WI38 (cell line): Measurements from ENCODE around the gene MEOX2.

Experiments
- H3K4me3 ChIP-seq: 2 replicates; pipeline ENCODE4 v1.5.1; 2011; ENCODE audit warnings: low read depth, mild to moderate bottlenecking, control low read depth, low read length
- CTCF ChIP-seq: IDR thresholded peaks from 2 replicates; pipeline ENCODE4 v1.5.1; 2012; ENCODE audit warnings: low read depth, mild to moderate bottlenecking, control low read depth, low read length

MEOX2 gene

GRCh38 chr7:15620491-15621185, 65.8 kb downstream of the MEOX2 start:
- no peak for TF ChIP-seq CTCF
- H3K4me3 ChIP-seq: no peak overlapping the region

GRCh38 chr7:15618275-15618674, 68.2 kb downstream of the MEOX2 start:
- no peak for TF ChIP-seq CTCF
- no peak overlapping the region for H3K4me3 ChIP-seq

GRCh38 chr7:15612205-15612604, 74.3 kb downstream of the MEOX2 start:
- no peak overlapping the region for H3K4me3 ChIP-seq
- TF ChIP-seq CTCF: no peak

- no peak for TF ChIP-seq CTCF
- no peak overlapping the region for H3K4me3 ChIP-seq
These were observed 76.0 kb downstream of the MEOX2 start for GRCh38 chr7:15610503-15610902.

- TF ChIP-seq CTCF: no peak
- no peak overlapping the region for H3K4me3 ChIP-seq
These were observed 77.2 kb downstream of the MEOX2 start for GRCh38 chr7:15609287-15609686.

- no peak overlapping the region for H3K4me3 ChIP-seq
- no peak for TF ChIP-seq CTCF
These were observed 78.8 kb downstream of the MEOX2 start for GRCh38 chr7:15607529-15608210.

GRCh38 chr7:15606561-15606960, 79.9 kb downstream of the MEOX2 start:
- TF ChIP-seq CTCF: no peak
- no peak overlapping the region for H3K4me3 ChIP-seq
